Left lung (tissue), 10 donors: ENCODE results near the gene SCARF1. TPM values are rescaled to one million over a fixed set of nuclear protein-coding genes. Genes with fewer than 3 reads are reported as not detected.

Experiments used
- ATAC-seq: fragments of 200-7000 bp; cut with Tn5 transposase; one replicate; pipeline ENCODE4 v1.9.1; 2020; ENCODE audit warnings: moderate library complexity
- DNase-seq, 4 donors: peaks; one replicate each; pipeline ENCODE4 v3.0.0-alpha.2; 2013 to 2020
- H3K27ac ChIP-seq, 2 donors: fragments of 200-600 bp; sonication (generic) in 1 of 2; one replicate each; pipeline versions ENCODE4 v1.5.0 to v1.8.0; 2020 to 2021
- H3K27me3 ChIP-seq, 2 donors: fragments of 200-600 bp; sonication (generic) in 1 of 2; one replicate each; pipeline versions ENCODE4 v1.5.0 to v1.8.0; 2020 to 2021
- H3K36me3 ChIP-seq, 2 donors: fragments of 200-600 bp; sonication (generic) in 1 of 2; one replicate each; pipeline versions ENCODE4 v1.5.0 to v1.8.0; 2020 to 2021
- H3K4me1 ChIP-seq, 2 donors: fragments of 200-600 bp; one replicate each; pipeline ENCODE4 v1.8.0; 2021
- H3K4me3 ChIP-seq, 2 donors: fragments of 200-600 bp; sonication (generic) in 1 of 2; one replicate each; pipeline versions ENCODE4 v1.5.0 to v1.8.0; 2020 to 2021; ENCODE audit warnings: mild to moderate bottlenecking in 1 of 2
- H3K9me3 ChIP-seq, 2 donors: fragments of 200-600 bp; sonication (generic) in 1 of 2; one replicate each; pipeline versions ENCODE4 v1.5.0 to v1.8.0; 2020 to 2021
- CTCF ChIP-seq, 2 donors: fragments of 200-600 bp; sonication (generic) in 1 of 2; IDR thresholded peaks; one replicate each; pipeline versions ENCODE4 v1.5.0 to v1.8.0; 2021; ENCODE audit warnings: antibody characterized with exemption in 2 of 2
- intact Hi-C, 2 donors: fragments of 100-400 bp; cut with DNase I; formaldehyde crosslinking; loops; one replicate each; pipeline versions ENCODE4 v1.11.2 to v1.14.2; 2022
- polyA plus RNA-seq, 6 donors: library from polyadenylated mRNA; unstranded; fragments of 120-200 nt; gene quantifications; one replicate each; pipeline ENCODE4 v1.2.1, GENCODE V29; 2013; ENCODE audit not compliant: insufficient read length in 6 of 6
- total RNA-seq, 2 donors: library from RNA; stranded (reverse); fragmentation: NEBNext Ultra II Directional; extraction: Animal tissue kit (Norgen Biotek cat#: 25700); gene quantifications; one replicate each; pipeline ENCODE4 v1.2.1, GENCODE V29; 2021
- donor health status: DM: no; HTN: yes; CAD: no.
- donor health status: DM: no; HTN: no; CAD: no.

Gene SCARF1
- total and polyA plus RNA-seq, 8 donors: 17.6 to 33.0 (median 21.5) TPM

GRCh38 chr17:1607971-1608320 lies 37.6 kb downstream of the SCARF1 start:
- no peak overlapping the region for H3K4me3 ChIP-seq
- H3K4me1 ChIP-seq: peaks cover 0 to 88% of the 10 kb centered on the region in 2 donors
- H3K27ac ChIP-seq: peak overlapping the region; percentile 11 to 87
- no peak for DNase-seq
- no peaks in the 10 kb centered on the region for H3K9me3 ChIP-seq
- intact Hi-C loops: no loop called here
- no peak for ATAC-seq
- no peak for TF ChIP-seq CTCF (IDR thresholded peaks at IDR 0.05)
- H3K27me3 ChIP-seq: no peaks in the 10 kb centered on the region
- H3K36me3 ChIP-seq: peaks cover 0 to 63% of the 10 kb centered on the region in 2 donors

GRCh38 chr17:1606352-1606985 lies 39.1 kb downstream of the SCARF1 start:
- DNase-seq: peak in 1 of 4 donors; percentile 75
- intact Hi-C loops: no loop called here
- Histone ChIP-seq H3K36me3 (peaks cover 0 to 65% of the 10 kb centered on the region in 2 donors), H3K4me3 (no peak overlapping the region), H3K27me3 (no peaks in the 10 kb centered on the region), H3K9me3 (no peaks in the 10 kb centered on the region), H3K27ac (peak overlapping the region; percentile 53 to 87), H3K4me1 (peaks cover 0 to 73% of the 10 kb centered on the region in 2 donors)
- TF ChIP-seq CTCF (IDR thresholded peaks at IDR 0.05): no peak
- ATAC-seq: no peak

GRCh38 chr17:1605681-1606351 lies 39.7 kb downstream of the SCARF1 start:
- intact Hi-C loops: no loop called here
- no peak for ATAC-seq
- Histone ChIP-seq H3K9me3 (no peaks in the 10 kb centered on the region), H3K4me1 (peaks cover 0 to 68% of the 10 kb centered on the region in 2 donors), H3K27ac (peak overlapping the region in 1 of 2 donors; percentile 87), H3K4me3 (no peak overlapping the region), H3K27me3 (no peaks in the 10 kb centered on the region), H3K36me3 (peaks cover 0 to 67% of the 10 kb centered on the region in 2 donors)
- TF ChIP-seq CTCF (IDR thresholded peaks at IDR 0.05): no peak
- DNase-seq: peak in 1 of 4 donors; percentile 56

GRCh38 chr17:1604831-1605528 lies 40.6 kb downstream of the SCARF1 start:
- Histone ChIP-seq H3K36me3 (peaks cover 0 to 63% of the 10 kb centered on the region in 2 donors), H3K9me3 (no peaks in the 10 kb centered on the region), H3K27ac (peak overlapping the region in 1 of 2 donors; percentile 25), H3K27me3 (no peaks in the 10 kb centered on the region), H3K4me3 (no peak overlapping the region), H3K4me1 (peaks cover 0 to 60% of the 10 kb centered on the region in 2 donors)
- ATAC-seq (no peak), DNase-seq (peak in 2 of 4 donors; percentile 51 to 73)
- intact Hi-C loops: no loop called here
- no peak for TF ChIP-seq CTCF (IDR thresholded peaks at IDR 0.05)

- no peak for TF ChIP-seq CTCF (IDR thresholded peaks at IDR 0.05)
- no peak for ATAC-seq
- Histone ChIP-seq H3K27ac (no peak overlapping the region), H3K4me3 (no peak overlapping the region), H3K9me3 (no peaks in the 10 kb centered on the region), H3K27me3 (no peaks in the 10 kb centered on the region), H3K4me1 (peaks cover 0 to 25% of the 10 kb centered on the region in 2 donors), H3K36me3 (peaks cover 0 to 59% of the 10 kb centered on the region in 2 donors)
- intact Hi-C loops: no loop called here
- no peak for DNase-seq
Observed at GRCh38 chr17:1601571-1601970, 44.0 kb downstream of the SCARF1 start.
